HG02763 (cell line): ENCODE measurements around the gene SMIM33.
"Not testable (repeated sequence)": the region's sequence is repeated elsewhere in the genome, so short reads cannot be mapped to it uniquely, and the experiment has no call there.

Experiments
- ATAC-seq: cut with Tn5 transposase; IDR thresholded peaks from one replicate; pipeline ENCODE4 v1.9.1; 2021; ENCODE audit warnings: mild to moderate bottlenecking, moderate library complexity; ENCODE audit not compliant: unreplicated experiment

SMIM33 gene

GRCh38 chr5:139470821-139471300 lies at the start of gene SMIM33:
Gene SMIM33 (plus strand): TSS chr5:139471004. CDS start chr5:139471122, 118 bp downstream.
- ATAC-seq, result no peak

- ATAC-seq, result no peak
These were observed 48.4 kb upstream of the SMIM33 start for GRCh38 chr5:139422307-139422893.

- no peak for ATAC-seq
These were observed 45.3 kb upstream of the SMIM33 start for GRCh38 chr5:139425497-139425896.

GRCh38 chr5:139426203-139426885 lies 44.5 kb upstream of the SMIM33 start:
- no peak for ATAC-seq

- ATAC-seq, result no peak
These were observed 40.8 kb upstream of the SMIM33 start for GRCh38 chr5:139430015-139430414.

- ATAC-seq, result no peak
These were observed 39.1 kb upstream of the SMIM33 start for GRCh38 chr5:139431706-139432105.

GRCh38 chr5:139435676-139436075 lies 35.1 kb upstream of the SMIM33 start:
- ATAC-seq, result no peak

- ATAC-seq, result no peak
These were observed 32.1 kb upstream of the SMIM33 start for GRCh38 chr5:139438707-139439012.

- peak; percentile 85 for ATAC-seq
These were observed 31.5 kb upstream of the SMIM33 start, which contains the start of gene DNAJC18 for GRCh38 chr5:139439013-139439903. Gene DNAJC18 (minus strand): TSS chr5:139439525. CDS start chr5:139439445, 80 bp downstream.

- ATAC-seq, result not testable (repeated sequence)
These were observed 30.4 kb upstream of the SMIM33 start for GRCh38 chr5:139440416-139440815.

GRCh38 chr5:139443831-139444453 lies 26.9 kb upstream of the SMIM33 start:
- no peak for ATAC-seq

GRCh38 chr5:139445325-139446170 lies 25.3 kb upstream of the SMIM33 start:
- ATAC-seq, result no peak

GRCh38 chr5:139446956-139447779 lies 23.6 kb upstream of the SMIM33 start:
- peak; percentile 62 for ATAC-seq

GRCh38 chr5:139451176-139451575 lies 19.6 kb upstream of the SMIM33 start:
- ATAC-seq, result no peak

GRCh38 chr5:139451878-139452660 lies 18.7 kb upstream of the SMIM33 start:
- no peak for ATAC-seq

GRCh38 chr5:139453683-139454567 lies 16.9 kb upstream of the SMIM33 start:
- ATAC-seq, result no peak

GRCh38 chr5:139454568-139455290 lies 16.1 kb upstream of the SMIM33 start:
- ATAC-seq, result no peak
